NOMO-1 (cell line): Measurements from ENCODE around the gene RDH13.
A peak's percentile ranks its signal among the peaks of the same experiment; 100 is the strongest.

Experiments
- DNase-seq, 2 experiments: peaks; one replicate each; lab custom pipeline; 2025; ENCODE audit not compliant: unreplicated experiment in 2 of 2; lab: John Stamatoyannopoulos, UW

RDH13 gene

GRCh38 chr19:55092423-55093318, 29.7 kb upstream of the RDH13 start:
- no peak for DNase-seq

GRCh38 chr19:55091955-55092354, 29.0 kb upstream of the RDH13 start:
- DNase-seq, result no peak

- DNase-seq, result no peak
Observed at GRCh38 chr19:55091126-55091910, 28.4 kb upstream of the RDH13 start.

- DNase-seq, result no peak
Observed at GRCh38 chr19:55090564-55090963, 27.6 kb upstream of the RDH13 start.

- no peak for DNase-seq
Observed at GRCh38 chr19:55089342-55089944, 26.5 kb upstream of the RDH13 start.

GRCh38 chr19:55088543-55089341, 25.8 kb upstream of the RDH13 start:
- DNase-seq, result peak; percentile 7 to 23

- no peak for DNase-seq
Observed at GRCh38 chr19:55088021-55088451, 25.1 kb upstream of the RDH13 start.

GRCh38 chr19:55087542-55087901, 24.6 kb upstream of the RDH13 start:
- DNase-seq, result no peak

GRCh38 chr19:55086730-55087541, 24.0 kb upstream of the RDH13 start:
- no peak for DNase-seq

- DNase-seq, result no peak
Observed at GRCh38 chr19:55085923-55086715, 23.2 kb upstream of the RDH13 start.

- no peak for DNase-seq
Observed at GRCh38 chr19:55084416-55084815, 21.5 kb upstream of the RDH13 start.

- no peak for DNase-seq
Observed at GRCh38 chr19:55083004-55083850, 20.3 kb upstream of the RDH13 start.

- peak in 1 of 2 experiments; percentile 19 for DNase-seq
Observed at GRCh38 chr19:55082020-55082851, 19.3 kb upstream of the RDH13 start.

- DNase-seq, result no peak
Observed at GRCh38 chr19:55081770-55082019, 18.7 kb upstream of the RDH13 start.

- DNase-seq, result peak; percentile 76 to 83
Observed at GRCh38 chr19:55080968-55081769, 18.2 kb upstream of the RDH13 start.

GRCh38 chr19:55080121-55080967, 17.4 kb upstream of the RDH13 start:
- DNase-seq, result peak; percentile 70 to 82
